ENCODE results near the gene FXYD5. TPM values are rescaled to one million over a fixed set of nuclear protein-coding genes. Genes with fewer than 3 reads are reported as not detected.

Gene FXYD5
- total and polyA plus RNA-seq, 9 of the 15 experiments (the other 6 are each of a cell fraction or from before 2014, with no cell fraction given): 104 to 537 (median 174) TPM

DNA sequence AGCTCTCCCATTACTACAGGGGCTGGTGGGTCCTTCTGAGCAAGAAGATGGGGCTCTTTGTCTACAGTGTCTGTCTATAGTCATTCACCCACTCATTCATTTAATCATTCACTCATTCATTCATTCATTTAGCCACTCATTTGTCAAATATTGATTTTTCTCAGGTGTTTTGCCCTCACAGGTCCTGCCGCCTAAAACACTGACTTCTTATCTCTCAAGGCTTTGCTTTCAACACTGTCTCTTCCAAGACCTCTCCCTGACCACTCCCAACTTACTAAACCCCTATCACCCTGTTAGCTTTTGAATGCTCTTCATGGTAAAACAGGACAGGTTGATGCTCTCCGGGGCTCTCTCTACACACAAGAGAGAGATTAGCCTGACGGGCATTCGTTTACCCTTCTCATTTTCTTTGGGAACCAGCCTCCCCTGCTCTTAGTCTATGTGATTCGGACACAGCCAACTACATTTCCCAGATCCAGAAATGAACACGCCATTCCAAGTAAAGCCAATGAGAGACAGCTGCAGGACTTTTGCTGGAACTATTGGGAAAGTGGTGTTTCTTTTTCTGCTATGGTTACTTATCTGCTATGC, 51.3 kb downstream of the FXYD5 start (continued):
- no peak for TF ChIP-seq PURB (CRISPR knock-in tag; IDR thresholded peaks at IDR 0.05; ENCODE audit: low read depth)
- peak; percentile 17; the same call in 1 of the 2 replicates for TF ChIP-seq ZBTB40 (IDR thresholded peaks at IDR 0.05)
- no peak for TF ChIP-seq ZBTB40 (CRISPR knock-in tag; IDR thresholded peaks at IDR 0.05)
- 0 out of 2 replicates have a peak, but pooled peaks have one; percentile 42 for TF ChIP-seq MTA3 (IDR thresholded peaks at IDR 0.05; ENCODE audit: borderline replicate concordance)
- peak; percentile 9; the same call in 1 of the 2 replicates for TF ChIP-seq ATF7 (IDR thresholded peaks at IDR 0.05)
- peak; percentile 5 for TF ChIP-seq SMARCB1 (IDR thresholded peaks at IDR 0.05; ENCODE audit: insufficient read length, low read depth)
- TF ChIP-seq NFIC (IDR thresholded peaks at IDR 0.05): peak; percentile 83
